H1 (cell line): ENCODE data around the gene COMP. TPM values are rescaled to one million over a fixed set of nuclear protein-coding genes. Genes with fewer than 3 reads are reported as not detected.
"Not testable (repeated sequence)": the region's sequence is repeated elsewhere in the genome, so short reads cannot be mapped to it uniquely, and the experiment has no call there.

Experiments used
- CTCF ChIA-PET: fragments of 300-600 bp; sonication (Branson Sonifier 250); formaldehyde crosslinking; loops from one replicate; lab custom pipeline; 2021; ENCODE audit not compliant: partially characterized antibody; lab: Charles Lee
- POLR2A ChIA-PET: fragments of 300-600 bp; sonication (Branson Sonifier 250); formaldehyde crosslinking; loops from one replicate; lab custom pipeline; 2021; ENCODE audit warnings: inconsistent platforms; ENCODE audit not compliant: partially characterized antibody; lab: Charles Lee
- DNase-seq, 2 experiments: peaks; one replicate each; pipeline versions ENCODE4 v3.0.0 to v3.0.0-alpha.2; 2010 to 2022; ENCODE audit warnings: low spot score in 2 of 2, low read depth in 1 of 2, mixed read lengths in 1 of 2
- FAIRE-seq: peaks from 2 replicates; lab custom pipeline; 2011; peaks lifted over from hg19 to GRCh38; lab: Jason Lieb, UNC
- H2AFZ ChIP-seq: 2 replicates; pipeline ENCODE4 v1.8.1; 2012; ENCODE audit warnings: low read length, inconsistent platforms
- H2AK5ac ChIP-seq: 2 replicates; pipeline ENCODE4 v1.6.1; 2013; ENCODE audit warnings: low read depth, low read length
- H2BK120ac ChIP-seq: replicated peaks from 2 replicates; pipeline ENCODE3; 2013; ENCODE audit warnings: low read depth, low read length, inconsistent platforms
- H2BK12ac ChIP-seq: 2 replicates; pipeline ENCODE4 v1.6.1; 2013; ENCODE audit warnings: low read depth, low read length
- H2BK15ac ChIP-seq: 2 replicates; pipeline ENCODE4 v1.6.1; 2013; ENCODE audit warnings: low read length
- H2BK20ac ChIP-seq: 2 replicates; pipeline ENCODE4 v1.6.1; 2013; ENCODE audit warnings: low read length
- H2BK5ac ChIP-seq: 2 replicates; pipeline ENCODE4 v1.6.1; 2013; ENCODE audit warnings: low read depth, low read length
- H3K14ac ChIP-seq: 2 replicates; pipeline ENCODE4 v1.6.1; 2013; ENCODE audit warnings: inconsistent platforms; ENCODE audit not compliant: insufficient read length
- H3K18ac ChIP-seq: 2 replicates; pipeline ENCODE4 v1.6.1; 2013; ENCODE audit warnings: low read length; ENCODE audit errors: extremely low read depth
- H3K23ac ChIP-seq: 2 replicates; pipeline ENCODE4 v1.6.1; 2013; ENCODE audit warnings: inconsistent platforms; ENCODE audit not compliant: insufficient read length
- H3K23me2 ChIP-seq: 2 replicates; pipeline ENCODE4 v1.6.1; 2013; ENCODE audit warnings: low read depth, low read length
- H3K27ac ChIP-seq: 2 replicates; pipeline ENCODE4 v1.6.1; 2011; ENCODE audit warnings: low read depth, low read length, inconsistent platforms
- H3K27me3 ChIP-seq, 4 experiments: replicated peaks in 1 of 4; 1 replicate in 1 of 4; 2 replicates in 3 of 4; pipeline versions ENCODE4 v1.6.1 to v1.8.1; 2011 to 2013; ENCODE audit warnings: low read length in 3 of 4, mild to moderate bottlenecking in 3 of 4, inconsistent platforms in 2 of 4, mixed read lengths in 2 of 4, moderate library complexity in 1 of 4; ENCODE audit not compliant: control insufficient read depth in 3 of 4, insufficient read depth in 3 of 4; ENCODE audit errors: extremely low read depth in 1 of 4
- H3K36me3 ChIP-seq, 4 experiments: 2 replicates each; pipeline versions ENCODE4 v1.6.1 to v1.8.1; 2011 to 2013; ENCODE audit warnings: mild to moderate bottlenecking in 4 of 4, low read length in 3 of 4, moderate library complexity in 2 of 4, control low read depth in 1 of 4, inconsistent platforms in 1 of 4; ENCODE audit not compliant: insufficient read depth in 4 of 4, control insufficient read depth in 2 of 4
- H3K4ac ChIP-seq: replicated peaks from 2 replicates; pipeline ENCODE3; 2013; ENCODE audit warnings: low read length, low read depth, mixed read lengths, inconsistent platforms; ENCODE audit not compliant: insufficient read length
- H3K4me1 ChIP-seq, 4 experiments: replicated peaks in 1 of 4; 1 replicate in 1 of 4; 2 replicates in 3 of 4; pipeline versions ENCODE4 v1.6.1 to v1.8.1; 2011 to 2013; ENCODE audit warnings: low read length in 3 of 4, inconsistent platforms in 2 of 4, mixed read lengths in 1 of 4; ENCODE audit not compliant: insufficient read depth in 4 of 4, control insufficient read depth in 3 of 4
- H3K4me2 ChIP-seq, 2 experiments: 2 replicates each; pipeline versions ENCODE4 v1.6.1 to v1.8.1; 2011 to 2013; ENCODE audit warnings: low read depth in 2 of 2, low read length in 2 of 2, control low read depth in 1 of 2, inconsistent platforms in 1 of 2, mild to moderate bottlenecking in 1 of 2; ENCODE audit not compliant: insufficient read depth in 1 of 2
- H3K4me3 ChIP-seq, 4 experiments: fragments of 200-600, 300-600 bp in 1 of 4; sonication (generic), shearing (Covaris generic), sonication (Bioruptor Twin) in 1 of 4; 2 replicates each; pipeline versions ENCODE4 v1.5.1 to v1.8.1; 2011 to 2016; ENCODE audit warnings: low read length in 4 of 4, low read depth in 3 of 4, control low read depth in 2 of 4, inconsistent platforms in 2 of 4, mild to moderate bottlenecking in 2 of 4, mixed read lengths in 1 of 4, moderate library complexity in 1 of 4; ENCODE audit not compliant: insufficient read depth in 2 of 4; ENCODE audit errors: extremely low read depth in 1 of 4
- H3K56ac ChIP-seq: replicated peaks from 2 replicates; pipeline ENCODE3; 2013; ENCODE audit warnings: low read depth, mild to moderate bottlenecking, mixed read lengths, low read length, inconsistent platforms; ENCODE audit not compliant: insufficient read length
- H3K79me1 ChIP-seq: 2 replicates; pipeline ENCODE4 v1.6.1; 2013; ENCODE audit warnings: low read depth, low read length, control low read depth
- H3K79me2 ChIP-seq, 2 experiments: 2 replicates each; pipeline versions ENCODE4 v1.6.1 to v1.8.1; 2012 to 2013; ENCODE audit warnings: low read length in 2 of 2, mild to moderate bottlenecking in 2 of 2, inconsistent platforms in 1 of 2; ENCODE audit not compliant: insufficient read depth in 2 of 2, control insufficient read depth in 1 of 2
- H3K9ac ChIP-seq, 4 experiments: replicated peaks in 1 of 4; 1 replicate in 1 of 4; 2 replicates in 3 of 4; pipeline versions ENCODE4 v1.6.1 to v1.8.1; 2011 to 2013; ENCODE audit warnings: low read depth in 3 of 4, low read length in 3 of 4, control low read depth in 2 of 4, mild to moderate bottlenecking in 2 of 4, moderate library complexity in 2 of 4, inconsistent platforms in 1 of 4; ENCODE audit errors: extremely low read depth in 1 of 4
- H3K9me3 ChIP-seq, 2 experiments: 2 replicates each; pipeline versions ENCODE4 v1.6.1 to v1.8.1; 2012 to 2013; ENCODE audit warnings: mild to moderate bottlenecking in 2 of 2, moderate library complexity in 2 of 2, control low read depth in 1 of 2, inconsistent platforms in 1 of 2, low read depth in 1 of 2, low read length in 1 of 2, mixed read lengths in 1 of 2; ENCODE audit not compliant: insufficient read depth in 2 of 2
- H4K20me1 ChIP-seq, 2 experiments: replicated peaks in 1 of 2; 2 replicates each; pipeline versions ENCODE3 to v1.8.1; 2011 to 2013; ENCODE audit warnings: inconsistent platforms in 2 of 2, low read length in 2 of 2, mild to moderate bottlenecking in 1 of 2; ENCODE audit not compliant: insufficient read depth in 2 of 2, control insufficient read depth in 1 of 2
- H4K5ac ChIP-seq: 2 replicates; pipeline ENCODE4 v1.6.1; 2013; ENCODE audit warnings: low read length, low read depth, mixed read lengths, inconsistent platforms; ENCODE audit not compliant: insufficient read length
- H4K8ac ChIP-seq: 2 replicates; pipeline ENCODE4 v1.8.0; 2013; ENCODE audit warnings: mild to moderate bottlenecking, moderate library complexity, low read length, inconsistent platforms; ENCODE audit not compliant: insufficient read depth; ENCODE audit errors: extremely low read depth
- H4K91ac ChIP-seq: replicated peaks from 2 replicates; pipeline ENCODE3; 2013; ENCODE audit warnings: low read length, mixed read lengths, inconsistent platforms; ENCODE audit not compliant: insufficient read length
- WGBS, 2 experiments: shearing (Covaris generic) in 1 of 2; methylation state at CpG; one replicate each; pipeline versions ENCODE4 v1.1.6 to v1.1.7; 2013 to 2015; ENCODE audit warnings: low lambda C conversion rate in 2 of 2, mixed read lengths in 2 of 2, inconsistent platforms in 1 of 2, low coverage in 1 of 2, missing lambda C conversion rate in 1 of 2; ENCODE audit not compliant: insufficient replicate concordance in 2 of 2, insufficient coverage in 1 of 2, insufficient read length in 1 of 2; ENCODE audit errors: extremely low coverage in 1 of 2, missing lambda C conversion rate in 1 of 2; 5-methylcytosine and 5-hydroxymethylcytosine counted together
- polyA plus RNA-seq, 7 experiments: library from polyadenylated mRNA; depleted of rRNA in 3 of 7; stranded (reverse) in 5 of 7; unstranded in 2 of 7; fragments of >200 nt in 5 of 7; fragments of 200-250 nt in 2 of 7; gene quantifications; 1 replicate in 5 of 7; 2 replicates in 1 of 7; 4 replicates in 1 of 7; pipeline versions ENCODE4 v1.2.1 to v1.2.3, GENCODE V29; 2011 to 2013; ENCODE audit warnings: missing spikeins in 2 of 7, mixed read lengths in 2 of 7
- total RNA-seq: library from RNA; stranded (reverse); fragmentation: NEBNext Ultra II Directional; extraction: Animal tissue kit (Norgen Biotek cat#: 25700); gene quantifications from 2 replicates; pipeline ENCODE4 v1.2.1, GENCODE V29; 2021

The COMP gene
- total and polyA plus RNA-seq, 2 of the 8 experiments (the other 6 are each of a cell fraction or from before 2014, with no cell fraction given), result 0.17 TPM

GRCh38 chr19:18816645-18817044, 25.5 kb upstream of the COMP start:
- H3K9ac ChIP-seq, H2AFZ ChIP-seq, H3K9me3 ChIP-seq, H3K18ac ChIP-seq, H4K91ac ChIP-seq, H2BK5ac ChIP-seq, POLR2A ChIA-PET, H4K20me1 ChIP-seq, H3K79me2 ChIP-seq, H2AK5ac ChIP-seq, H3K23ac ChIP-seq, H2BK120ac ChIP-seq, H2BK20ac ChIP-seq, H3K79me1 ChIP-seq, FAIRE-seq, H3K4me2 ChIP-seq, H3K36me3 ChIP-seq, H3K14ac ChIP-seq, H3K27ac ChIP-seq, H3K4ac ChIP-seq, H4K5ac ChIP-seq, H4K8ac ChIP-seq, H3K56ac ChIP-seq, DNase-seq, H2BK15ac ChIP-seq, H3K4me3 ChIP-seq, H3K4me1 ChIP-seq, H2BK12ac ChIP-seq, H3K23me2 ChIP-seq: not testable (repeated sequence)
- 98% methylated on average over 4 of the region's 4 CpGs; no CpG with 5 or more reads in 1 of the 2 experiments for WGBS, 2 experiments
- CTCF ChIA-PET, result interaction anchor here (1.0 kb wide), 1 partner anchor 31 kb away, joined by 4 read pairs; no protein-coding TSS in a partner anchor
- peaks cover 0 to 14% (median 8%) of the 10 kb centered on the region in 4 experiments; a peak in 3 of 7 replicates for H3K27me3 ChIP-seq
